Measurements from ENCODE around the gene ADAR.
"Not testable (repeated sequence)": the region's sequence is repeated elsewhere in the genome, so short reads cannot be mapped to it uniquely, and the experiment has no call there.

The ADAR gene

GRCh38 chr1:154607609-154608396, at the start of gene ADAR:
ADAR (minus strand) TSS chr1:154608186; CDS start chr1:154608006, 180 bp downstream.
- H3K27me3 Mint-ChIP-seq, result no peaks in the 10 kb centered on the region
- peak within 1 kb of the TSS; percentile 97 for H3K4me3 Mint-ChIP-seq
- H3K36me3 Mint-ChIP-seq, result peaks cover 11% of the 10 kb centered on the region

GRCh38 chr1:154657556-154657955, 49.6 kb upstream of the ADAR start:
- Mint-ChIP-seq H3K4me3 (no peak overlapping the region), H3K4me1 (ENCODE audit: low read depth) (no peaks in the 10 kb centered on the region), H3K9me3 (ENCODE audit: low read depth) (no peaks in the 10 kb centered on the region), H3K36me3 (no peaks in the 10 kb centered on the region), H3K27ac (no peak overlapping the region), H3K27me3 (peaks cover 27% of the 10 kb centered on the region)

More at GRCh38 chr1:154607609-154608396, at the start of gene ADAR:
- peaks cover 76% of the 10 kb centered on the region for H3K4me1 Mint-ChIP-seq (ENCODE audit: low read depth)
- no peaks in the 10 kb centered on the region for H3K9me3 Mint-ChIP-seq (ENCODE audit: low read depth)
- peak within 1 kb of the TSS; percentile 99 for H3K27ac Mint-ChIP-seq

GRCh38 chr1:154652893-154653292, 44.9 kb upstream of the ADAR start:
- H3K27ac Mint-ChIP-seq, result no peak overlapping the region
- H3K9me3 Mint-ChIP-seq (ENCODE audit: low read depth), result no peaks in the 10 kb centered on the region
- peaks cover 3% of the 10 kb centered on the region for H3K36me3 Mint-ChIP-seq
- no peaks in the 10 kb centered on the region for H3K4me1 Mint-ChIP-seq (ENCODE audit: low read depth)
- no peak overlapping the region for H3K4me3 Mint-ChIP-seq
- H3K27me3 Mint-ChIP-seq, result peaks cover 13% of the 10 kb centered on the region

- not testable (repeated sequence) for H3K4me3 Mint-ChIP-seq; H3K9me3 Mint-ChIP-seq (ENCODE audit: low read depth); H3K27ac Mint-ChIP-seq; H3K36me3 Mint-ChIP-seq; H3K27me3 Mint-ChIP-seq; H3K4me1 Mint-ChIP-seq (ENCODE audit: low read depth)
Observed at GRCh38 chr1:154644724-154645123, 36.7 kb upstream of the ADAR start.

GRCh38 chr1:154641534-154641933, 33.5 kb upstream of the ADAR start:
- Mint-ChIP-seq H3K9me3 (ENCODE audit: low read depth) (peaks cover 8% of the 10 kb centered on the region), H3K4me3 (no peak overlapping the region), H3K36me3 (peaks cover 2% of the 10 kb centered on the region), H3K27ac (no peak overlapping the region), H3K27me3 (peaks cover 4% of the 10 kb centered on the region), H3K4me1 (ENCODE audit: low read depth) (no peaks in the 10 kb centered on the region)

- H3K4me3 Mint-ChIP-seq, result no peak overlapping the region
- no peak overlapping the region for H3K27ac Mint-ChIP-seq
- peaks cover 8% of the 10 kb centered on the region for H3K9me3 Mint-ChIP-seq (ENCODE audit: low read depth)
- H3K36me3 Mint-ChIP-seq, result peaks cover 2% of the 10 kb centered on the region
- no peaks in the 10 kb centered on the region for H3K4me1 Mint-ChIP-seq (ENCODE audit: low read depth)
- H3K27me3 Mint-ChIP-seq, result peaks cover 15% of the 10 kb centered on the region
Observed at GRCh38 chr1:154639876-154640275, 31.9 kb upstream of the ADAR start.

- Mint-ChIP-seq H3K4me3 (no peak overlapping the region), H3K36me3 (peaks cover 4% of the 10 kb centered on the region), H3K27ac (no peak overlapping the region), H3K27me3 (peaks cover 18% of the 10 kb centered on the region), H3K4me1 (ENCODE audit: low read depth) (no peaks in the 10 kb centered on the region), H3K9me3 (ENCODE audit: low read depth) (peaks cover 6% of the 10 kb centered on the region)
Observed at GRCh38 chr1:154635171-154635570, 27.2 kb upstream of the ADAR start.

GRCh38 chr1:154629675-154630073, 21.7 kb upstream of the ADAR start:
- H3K27me3 Mint-ChIP-seq, result peaks cover 3% of the 10 kb centered on the region
- H3K36me3 Mint-ChIP-seq, result peaks cover 8% of the 10 kb centered on the region
- no peak overlapping the region for H3K4me3 Mint-ChIP-seq
- peaks cover 21% of the 10 kb centered on the region for H3K4me1 Mint-ChIP-seq (ENCODE audit: low read depth)
- peaks cover 7% of the 10 kb centered on the region for H3K9me3 Mint-ChIP-seq (ENCODE audit: low read depth)
- no peak overlapping the region for H3K27ac Mint-ChIP-seq

- Mint-ChIP-seq H3K27ac (peak overlapping the region; percentile 100), H3K4me1 (ENCODE audit: low read depth) (peaks cover 26% of the 10 kb centered on the region), H3K4me3 (peak overlapping the region; percentile 99), H3K27me3 (peaks cover 3% of the 10 kb centered on the region), H3K36me3 (peaks cover 13% of the 10 kb centered on the region), H3K9me3 (ENCODE audit: low read depth) (peaks cover 7% of the 10 kb centered on the region)
Observed at GRCh38 chr1:154629061-154629674, 21.2 kb upstream of the ADAR start.

- Mint-ChIP-seq H3K27ac (peak overlapping the region; percentile 100), H3K9me3 (ENCODE audit: low read depth) (peaks cover 7% of the 10 kb centered on the region), H3K4me1 (ENCODE audit: low read depth) (peaks cover 32% of the 10 kb centered on the region), H3K4me3 (peak overlapping the region; percentile 99), H3K27me3 (peaks cover 1% of the 10 kb centered on the region), H3K36me3 (peaks cover 14% of the 10 kb centered on the region)
Observed at GRCh38 chr1:154628121-154628405, 20.1 kb upstream of the ADAR start.

GRCh38 chr1:154627257-154628120, 19.5 kb upstream of the ADAR start:
- H3K4me3 Mint-ChIP-seq, result peak overlapping the region; percentile 99
- peaks cover 7% of the 10 kb centered on the region for H3K9me3 Mint-ChIP-seq (ENCODE audit: low read depth)
- H3K36me3 Mint-ChIP-seq, result peaks cover 14% of the 10 kb centered on the region
- H3K4me1 Mint-ChIP-seq (ENCODE audit: low read depth), result peaks cover 38% of the 10 kb centered on the region
- H3K27ac Mint-ChIP-seq, result peak overlapping the region; percentile 100
- H3K27me3 Mint-ChIP-seq, result peaks cover 1% of the 10 kb centered on the region

- Mint-ChIP-seq H3K36me3 (peaks cover 14% of the 10 kb centered on the region), H3K4me1 (ENCODE audit: low read depth) (peaks cover 46% of the 10 kb centered on the region), H3K4me3 (peak overlapping the region; percentile 99), H3K27me3 (no peaks in the 10 kb centered on the region), H3K27ac (peak overlapping the region; percentile 100), H3K9me3 (ENCODE audit: low read depth) (peaks cover 7% of the 10 kb centered on the region)
Observed at GRCh38 chr1:154626456-154627256, 18.7 kb upstream of the ADAR start.

GRCh38 chr1:154624746-154625643, 17.0 kb upstream of the ADAR start:
- Mint-ChIP-seq H3K9me3 (ENCODE audit: low read depth) (peaks cover 2% of the 10 kb centered on the region), H3K36me3 (peaks cover 11% of the 10 kb centered on the region), H3K4me1 (ENCODE audit: low read depth) (peaks cover 55% of the 10 kb centered on the region), H3K4me3 (peak overlapping the region; percentile 56), H3K27me3 (no peaks in the 10 kb centered on the region), H3K27ac (peak overlapping the region; percentile 47)

GRCh38 chr1:154623358-154623757, 15.4 kb upstream of the ADAR start:
- Mint-ChIP-seq H3K27ac (peak overlapping the region; percentile 17), H3K9me3 (ENCODE audit: low read depth) (no peaks in the 10 kb centered on the region), H3K4me3 (no peak overlapping the region), H3K4me1 (ENCODE audit: low read depth) (peaks cover 64% of the 10 kb centered on the region), H3K27me3 (no peaks in the 10 kb centered on the region), H3K36me3 (peaks cover 8% of the 10 kb centered on the region)

Measured in activated naive CD8-positive, alpha-beta T cell (primary cell).